Smooth muscle cell (in vitro differentiated cells): ENCODE measurements around the gene ITGA3. TPM values are rescaled to one million over a fixed set of nuclear protein-coding genes. Genes with fewer than 3 reads are reported as not detected.

ENCODE experiments used
- DNase-seq: peaks from one replicate; lab custom pipeline; 2025; ENCODE audit not compliant: unreplicated experiment; lab: John Stamatoyannopoulos, UW
- H2AFZ ChIP-seq: fragments of 200-600 bp; sonication (generic); 2 replicates; pipeline ENCODE4 v1.6.0; 2016; ENCODE audit warnings: antibody characterized with exemption, low read depth, mild to moderate bottlenecking
- H3F3A ChIP-seq: fragments of 200-600 bp; sonication (generic); 2 replicates; pipeline ENCODE4 v1.6.0; 2017; ENCODE audit warnings: antibody characterized with exemption, low read depth
- H3K27ac ChIP-seq: fragments of 200-600 bp; sonication (generic); 2 replicates; pipeline ENCODE4 v1.5.1; 2016; ENCODE audit warnings: low read depth, mild to moderate bottlenecking
- H3K27me3 ChIP-seq: fragments of 200-600 bp; sonication (generic); 2 replicates; pipeline ENCODE4 v1.6.1; 2016; ENCODE audit warnings: low read depth, mild to moderate bottlenecking
- H3K36me3 ChIP-seq: fragments of 200-600 bp; sonication (generic); 2 replicates; pipeline ENCODE4 v1.5.1; 2016; ENCODE audit warnings: low read depth
- H3K4me1 ChIP-seq: fragments of 200-600 bp; sonication (generic); 2 replicates; pipeline ENCODE4 v1.5.1; 2016; ENCODE audit warnings: low read depth
- H3K4me2 ChIP-seq: fragments of 200-600 bp; sonication (generic); 2 replicates; pipeline ENCODE4 v1.6.0; 2016; ENCODE audit warnings: mild to moderate bottlenecking
- H3K4me3 ChIP-seq: fragments of 200-600 bp; sonication (generic); 2 replicates; pipeline ENCODE4 v1.5.1; 2016; ENCODE audit warnings: mild to moderate bottlenecking
- H3K79me2 ChIP-seq: fragments of 200-600 bp; sonication (generic); 2 replicates; pipeline ENCODE4 v1.6.0; 2016; ENCODE audit warnings: low read depth, mild to moderate bottlenecking
- H3K9ac ChIP-seq: fragments of 200-600 bp; sonication (generic); 2 replicates; pipeline ENCODE4 v1.6.0; 2016; ENCODE audit warnings: low read depth
- H3K9me3 ChIP-seq: fragments of 200-600 bp; sonication (generic); replicated peaks from 2 replicates; pipeline ENCODE4 v1.5.1; 2016; ENCODE audit warnings: low read depth
- H4K20me1 ChIP-seq: fragments of 200-600 bp; sonication (generic); 2 replicates; pipeline ENCODE4 v1.6.0; 2016; ENCODE audit warnings: low read depth
- WGBS: methylation state at CpG from one replicate; pipeline ENCODE4 v1.1.7; 2016; ENCODE audit warnings: low lambda C conversion rate; 5-methylcytosine and 5-hydroxymethylcytosine counted together
- polyA plus RNA-seq: library from polyadenylated mRNA; unstranded; fragments of >200 nt; fragmentation: Nextera tagmentation; extraction: Ambion mirVana; gene quantifications from 2 replicates; pipeline ENCODE4 v1.2.1, GENCODE V29; 2016
- total RNA-seq: library from RNA; depleted of rRNA; stranded (reverse); fragments of >200 nt; gene quantifications from 2 replicates; pipeline ENCODE4 v1.2.3, GENCODE V29; 2014
- TF ChIP-seq, protein P1 (sequence below): fragments of 200-600 bp; sonication (generic); IDR thresholded peaks from 2 replicates; pipeline ENCODE4 v1.5.1; 2017; ENCODE audit warnings: borderline replicate concordance, mild to moderate bottlenecking, antibody characterized with exemption; ENCODE audit not compliant: insufficient read depth, poor library complexity, severe bottlenecking

Gene ITGA3
- total and polyA plus RNA-seq, 2 experiments from 2014 or later, result 30.0 to 44.7 TPM

DNA sequence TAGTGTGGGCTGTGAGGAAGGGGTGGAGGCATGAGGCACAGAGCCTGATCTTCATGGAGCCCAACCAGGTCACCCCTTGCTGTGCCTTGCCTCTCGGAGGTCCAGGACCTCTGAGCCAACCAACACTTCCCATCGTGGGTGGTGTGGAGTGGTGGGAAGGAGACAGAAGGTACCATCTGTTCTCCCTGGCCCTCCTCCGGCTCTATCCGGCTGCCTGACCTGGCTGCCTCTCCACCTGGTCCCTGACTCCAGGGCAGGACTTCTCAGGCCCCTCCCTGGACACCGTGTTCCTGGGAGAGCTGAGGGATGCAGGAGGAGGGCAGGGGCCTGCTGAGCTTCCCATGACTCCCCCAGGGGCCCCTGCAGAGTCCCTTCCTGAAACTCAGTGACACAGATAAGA is 43.1 kb downstream of the ITGA3 start:
- TF ChIP-seq, protein P1, sequence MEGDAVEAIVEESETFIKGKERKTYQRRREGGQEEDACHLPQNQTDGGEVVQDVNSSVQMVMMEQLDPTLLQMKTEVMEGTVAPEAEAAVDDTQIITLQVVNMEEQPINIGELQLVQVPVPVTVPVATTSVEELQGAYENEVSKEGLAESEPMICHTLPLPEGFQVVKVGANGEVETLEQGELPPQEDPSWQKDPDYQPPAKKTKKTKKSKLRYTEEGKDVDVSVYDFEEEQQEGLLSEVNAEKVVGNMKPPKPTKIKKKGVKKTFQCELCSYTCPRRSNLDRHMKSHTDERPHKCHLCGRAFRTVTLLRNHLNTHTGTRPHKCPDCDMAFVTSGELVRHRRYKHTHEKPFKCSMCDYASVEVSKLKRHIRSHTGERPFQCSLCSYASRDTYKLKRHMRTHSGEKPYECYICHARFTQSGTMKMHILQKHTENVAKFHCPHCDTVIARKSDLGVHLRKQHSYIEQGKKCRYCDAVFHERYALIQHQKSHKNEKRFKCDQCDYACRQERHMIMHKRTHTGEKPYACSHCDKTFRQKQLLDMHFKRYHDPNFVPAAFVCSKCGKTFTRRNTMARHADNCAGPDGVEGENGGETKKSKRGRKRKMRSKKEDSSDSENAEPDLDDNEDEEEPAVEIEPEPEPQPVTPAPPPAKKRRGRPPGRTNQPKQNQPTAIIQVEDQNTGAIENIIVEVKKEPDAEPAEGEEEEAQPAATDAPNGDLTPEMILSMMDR, result no peak
- no peak overlapping the region for H2AFZ ChIP-seq
- WGBS, result 79% methylated on average over 5 of the region's 5 CpGs

DNA sequence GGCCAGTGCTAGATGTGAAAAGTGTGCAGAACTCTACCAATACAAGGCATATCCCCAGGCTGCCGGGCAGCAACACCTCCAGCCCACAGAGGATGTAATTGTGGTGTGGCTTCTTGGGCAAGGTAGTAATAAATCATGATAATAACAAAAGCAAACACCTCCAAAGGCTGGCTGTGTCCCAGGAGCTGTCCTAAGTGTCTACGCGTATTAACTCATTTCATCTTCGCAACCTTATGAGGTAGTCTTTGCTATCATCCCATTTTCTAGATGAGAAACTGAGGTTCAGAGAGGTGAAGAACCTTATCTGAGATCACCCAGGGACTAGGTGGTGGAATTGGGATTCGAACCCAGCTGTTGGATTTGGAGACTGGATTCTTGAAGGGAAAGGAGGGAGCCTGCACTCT is 44.6 kb downstream of the ITGA3 start:
- H3K4me2 ChIP-seq, result peak overlapping the region; percentile 4
- H3K4me1 ChIP-seq, result peaks cover 19% of the 10 kb centered on the region
- H3K27ac ChIP-seq, result no peak overlapping the region
- DNase-seq, result no peak
- H3K9me3 ChIP-seq, result no peaks in the 10 kb centered on the region
- H3K9ac ChIP-seq, result no peak overlapping the region
- WGBS, result 83% methylated on average over 5 of the region's 5 CpGs
- H3K36me3 ChIP-seq, result no peaks in the 10 kb centered on the region
- peaks cover 3% of the 10 kb centered on the region for H3F3A ChIP-seq
- H4K20me1 ChIP-seq, result no peaks in the 10 kb centered on the region
- TF ChIP-seq, protein P1, result no peak
- H3K4me3 ChIP-seq, result no peak overlapping the region
- H3K27me3 ChIP-seq, result no peaks in the 10 kb centered on the region
- no peak overlapping the region for H2AFZ ChIP-seq
- H3K79me2 ChIP-seq, result peaks cover 7% of the 10 kb centered on the region

More for the DNA sequence above, 43.1 kb downstream of the ITGA3 start:
- no peaks in the 10 kb centered on the region for H3K9me3 ChIP-seq
- H3K4me2 ChIP-seq, result no peak overlapping the region
- no peak overlapping the region for H3K4me3 ChIP-seq
- no peak for DNase-seq
- no peaks in the 10 kb centered on the region for H3K36me3 ChIP-seq
- peaks cover 5% of the 10 kb centered on the region for H3F3A ChIP-seq
- H4K20me1 ChIP-seq, result no peaks in the 10 kb centered on the region
- H3K27me3 ChIP-seq, result no peaks in the 10 kb centered on the region
- peaks cover 8% of the 10 kb centered on the region for H3K79me2 ChIP-seq
- H3K4me1 ChIP-seq, result peaks cover 24% of the 10 kb centered on the region
- no peak overlapping the region for H3K9ac ChIP-seq
- H3K27ac ChIP-seq, result no peak overlapping the region

DNA sequence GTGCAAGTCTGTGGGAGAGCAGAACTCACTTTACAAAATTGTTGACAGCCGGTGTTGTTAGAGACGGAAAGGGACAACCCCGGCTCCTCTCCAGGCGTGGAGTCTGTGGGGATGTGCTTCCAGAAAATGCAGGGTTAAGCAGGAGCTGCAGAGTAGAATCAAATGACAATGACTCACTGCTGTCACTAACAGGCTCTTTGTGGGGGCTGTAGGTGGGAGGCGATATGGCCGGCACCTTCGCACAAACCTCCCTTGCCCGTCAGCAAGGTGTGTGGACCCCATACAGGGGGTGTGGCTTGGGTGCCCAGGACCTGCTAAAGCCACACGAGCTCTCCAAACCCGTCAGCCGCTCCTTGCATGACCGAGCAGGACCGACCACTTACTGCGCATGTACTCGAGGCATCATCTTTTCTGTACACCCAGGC is 45.0 kb downstream of the ITGA3 start:
- TF ChIP-seq, protein P1, result no peak
- Histone ChIP-seq H3K27ac (no peak overlapping the region), H3K36me3 (no peaks in the 10 kb centered on the region), H2AFZ (no peak overlapping the region), H3K9me3 (no peaks in the 10 kb centered on the region), H3K4me3 (no peak overlapping the region), H3K9ac (no peak overlapping the region), H3K4me1 (peaks cover 17% of the 10 kb centered on the region), H3F3A (peaks cover 3% of the 10 kb centered on the region), H4K20me1 (no peaks in the 10 kb centered on the region), H3K79me2 (peaks cover 2% of the 10 kb centered on the region), H3K27me3 (no peaks in the 10 kb centered on the region), H3K4me2 (peak overlapping the region; percentile 4)
- no peak for DNase-seq
- 25% methylated on average over 15 of the region's 15 CpGs for WGBS
